Measurements from ENCODE around the gene ACP5. TPM values are rescaled to one million over a fixed set of nuclear protein-coding genes. Genes with fewer than 3 reads are reported as not detected.

Gene ACP5
- polyA plus RNA-seq, 1 donor (not counting 4 experiments of a cell fraction or from before 2014, with no cell fraction given) = 15.0 TPM

- Histone ChIP-seq H3K27me3 (ENCODE audit: control insufficient read depth, extremely low read depth, insufficient read depth, low read length) (peaks cover 5% of the 10 kb centered on the region), H3K9me1 (ENCODE audit: control insufficient read depth, extremely low read depth, insufficient read depth, low read length) (no peaks in the 10 kb centered on the region), H3K4me1 (ENCODE audit: control insufficient read depth, extremely low read depth, insufficient read depth, low read length) (peaks cover 14% of the 10 kb centered on the region), H3K79me2 (ENCODE audit: control insufficient read depth, insufficient read depth, low read length) (no peaks in the 10 kb centered on the region), H3K9ac (ENCODE audit: control insufficient read depth, extremely low read depth, insufficient read depth, low read length) (no peak overlapping the region), H3K27ac (ENCODE audit: control insufficient read depth, insufficient read depth, low read length) (no peak overlapping the region), H2AFZ (ENCODE audit: control insufficient read depth, low read length) (no peak overlapping the region), H3K9me3 (ENCODE audit: control insufficient read depth, low read depth, low read length) (no peaks in the 10 kb centered on the region), H3K36me3 (ENCODE audit: control insufficient read depth in 2 of 2, extremely low read depth in 1 of 2, insufficient read depth in 2 of 2, low read length in 2 of 2) (no peaks in the 10 kb centered on the region), H3K4me3 (ENCODE audit: control insufficient read depth in 2 of 3, extremely low read depth in 1 of 3, insufficient read depth in 2 of 3, low read depth in 1 of 3, low read length in 3 of 3) (no peak overlapping the region), H4K20me1 (ENCODE audit: control insufficient read depth, extremely low read depth, insufficient read depth, low read length) (no peaks in the 10 kb centered on the region), H3K4me2 (ENCODE audit: control insufficient read depth, extremely low read depth, insufficient read depth, low read depth, low read length) (no peak overlapping the region)
- dilution Hi-C loops (cut with MboI; ENCODE audit: extremely low pct_ligation_motif_present, low sequenced_read_pairs) = no loop called here
- DNase-seq (ENCODE audit: low read depth, low spot score) = no peak
- no peak for FAIRE-seq
- no peak for TF ChIP-seq CTCF (optimal IDR thresholded peaks at IDR 0.05 in 1 of 3, IDR thresholded peaks at IDR 0.05 in 1 of 3, conservative IDR thresholded peaks at IDR 0.05 in 1 of 3; ENCODE audit: extremely low read depth in 1 of 3, insufficient read depth in 2 of 3, low read length in 3 of 3)
- no peak for TF ChIP-seq EZH2 (IDR thresholded peaks at IDR 0.05; ENCODE audit: low read length)
These were observed 42.5 kb downstream of the ACP5 start for GRCh38 chr19:11534948-11535347.

- Histone ChIP-seq H3K79me2 (ENCODE audit: control insufficient read depth, insufficient read depth, low read length) (no peaks in the 10 kb centered on the region), H3K9me3 (ENCODE audit: control insufficient read depth, low read depth, low read length) (no peaks in the 10 kb centered on the region), H3K36me3 (ENCODE audit: control insufficient read depth in 2 of 2, extremely low read depth in 1 of 2, insufficient read depth in 2 of 2, low read length in 2 of 2) (no peaks in the 10 kb centered on the region), H3K9ac (ENCODE audit: control insufficient read depth, extremely low read depth, insufficient read depth, low read length) (no peak overlapping the region), H3K4me2 (ENCODE audit: control insufficient read depth, extremely low read depth, insufficient read depth, low read depth, low read length) (no peak overlapping the region), H3K27me3 (ENCODE audit: control insufficient read depth, extremely low read depth, insufficient read depth, low read length) (peaks cover 5% of the 10 kb centered on the region), H2AFZ (ENCODE audit: control insufficient read depth, low read length) (no peak overlapping the region), H3K4me3 (ENCODE audit: control insufficient read depth in 2 of 3, extremely low read depth in 1 of 3, insufficient read depth in 2 of 3, low read depth in 1 of 3, low read length in 3 of 3) (no peak overlapping the region), H3K4me1 (ENCODE audit: control insufficient read depth, extremely low read depth, insufficient read depth, low read length) (peaks cover 14% of the 10 kb centered on the region), H4K20me1 (ENCODE audit: control insufficient read depth, extremely low read depth, insufficient read depth, low read length) (no peaks in the 10 kb centered on the region), H3K9me1 (ENCODE audit: control insufficient read depth, extremely low read depth, insufficient read depth, low read length) (no peaks in the 10 kb centered on the region), H3K27ac (ENCODE audit: control insufficient read depth, insufficient read depth, low read length) (no peak overlapping the region)
- DNase-seq (ENCODE audit: low read depth, low spot score) (no peak), FAIRE-seq (no peak)
- TF ChIP-seq CTCF (optimal IDR thresholded peaks at IDR 0.05 in 1 of 3, IDR thresholded peaks at IDR 0.05 in 1 of 3, conservative IDR thresholded peaks at IDR 0.05 in 1 of 3; ENCODE audit: extremely low read depth in 1 of 3, insufficient read depth in 2 of 3, low read length in 3 of 3) (no peak), EZH2 (IDR thresholded peaks at IDR 0.05; ENCODE audit: low read length) (no peak)
- dilution Hi-C loops (cut with MboI; ENCODE audit: extremely low pct_ligation_motif_present, low sequenced_read_pairs) = no loop called here
These were observed 42.9 kb downstream of the ACP5 start for GRCh38 chr19:11534538-11534937.

All from keratinocyte (primary cell).